ENCODE data around the gene ACSM3. TPM values are rescaled to one million over a fixed set of nuclear protein-coding genes. Genes with fewer than 3 reads are reported as not detected.

ACSM3 gene
- total RNA-seq, result 0.62 and 0.79 TPM in 2 replicates

GRCh38 chr16:20763461-20764232 is at the start of gene ACSM3:
ACSM3 (plus strand) TSS chr16:20764014; CDS start chr16:20770035, 6,021 bp downstream.

GRCh38 chr16:20741554-20742285 is 22.1 kb upstream of the ACSM3 start, which contains the start of gene THUMPD1:
THUMPD1 (minus strand) TSS chr16:20741818; CDS start chr16:20741739, 79 bp downstream.

GRCh38 chr16:20806168-20807050 is 42.6 kb downstream of the ACSM3 start, which contains the start of the genes ERI2 and REXO5:
ERI2 (minus strand) TSS chr16:20806472; CDS start chr16:20806430, 42 bp downstream.
REXO5 (plus strand) TSS chr16:20806527; CDS start chr16:20806954, 427 bp downstream.

Other genes with a start within 250 kb of the ACSM3 start
- not detected in 2 replicates for gene ACSM2B, start 187.6 kb upstream of the ACSM3 start, total RNA-seq
- not detected in 2 replicates for gene ACSM1, start 66.3 kb upstream of the ACSM3 start, total RNA-seq
- 40.4 and 49.8 TPM in 2 replicates for gene THUMPD1, start 22.2 kb upstream of the ACSM3 start, total RNA-seq
- gene ERI2, start 42.5 kb downstream of the ACSM3 start, total RNA-seq, result 23.2 and 30.0 TPM in 2 replicates
- 8.6 and 10.8 TPM in 2 replicates for gene REXO5, start 42.5 kb downstream of the ACSM3 start, total RNA-seq
- 19.3 and 19.5 TPM in 2 replicates for gene DCUN1D3, start 136.3 kb downstream of the ACSM3 start, total RNA-seq
- gene LYRM1, start 136.8 kb downstream of the ACSM3 start, total RNA-seq, result 36.5 and 42.0 TPM in 2 replicates